ENCODE measurements around the gene RASSF5.

DNA sequence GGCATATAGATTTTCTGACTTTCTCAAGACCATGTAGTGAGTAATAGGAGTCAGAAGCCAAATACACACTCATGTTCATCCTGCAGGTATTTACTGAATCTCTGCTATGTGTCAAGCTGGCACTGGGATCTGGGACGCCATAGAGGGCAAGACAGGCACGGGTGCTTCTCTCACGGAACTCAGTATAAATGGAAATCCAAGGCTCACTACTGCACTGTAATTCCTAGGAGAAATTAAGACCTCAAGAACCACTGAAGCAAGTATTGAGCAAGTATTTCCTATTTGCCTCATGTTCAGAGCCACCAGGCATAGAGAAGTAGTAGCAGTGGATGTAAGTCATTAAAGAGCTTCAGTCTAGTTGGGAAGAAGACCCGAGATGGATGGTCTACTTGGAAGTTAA, 66.0 kb downstream of the RASSF5 start:
- TF ChIP-seq, protein P1, sequence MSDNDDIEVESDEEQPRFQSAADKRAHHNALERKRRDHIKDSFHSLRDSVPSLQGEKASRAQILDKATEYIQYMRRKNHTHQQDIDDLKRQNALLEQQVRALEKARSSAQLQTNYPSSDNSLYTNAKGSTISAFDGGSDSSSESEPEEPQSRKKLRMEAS (CRISPR knock-in tag; IDR thresholded peaks at IDR 0.05), result no peak
- TF ChIP-seq, protein P2, sequence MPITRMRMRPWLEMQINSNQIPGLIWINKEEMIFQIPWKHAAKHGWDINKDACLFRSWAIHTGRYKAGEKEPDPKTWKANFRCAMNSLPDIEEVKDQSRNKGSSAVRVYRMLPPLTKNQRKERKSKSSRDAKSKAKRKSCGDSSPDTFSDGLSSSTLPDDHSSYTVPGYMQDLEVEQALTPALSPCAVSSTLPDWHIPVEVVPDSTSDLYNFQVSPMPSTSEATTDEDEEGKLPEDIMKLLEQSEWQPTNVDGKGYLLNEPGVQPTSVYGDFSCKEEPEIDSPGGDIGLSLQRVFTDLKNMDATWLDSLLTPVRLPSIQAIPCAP (CRISPR knock-in tag; IDR thresholded peaks at IDR 0.05), result no peak
- TF ChIP-seq, protein P3, sequence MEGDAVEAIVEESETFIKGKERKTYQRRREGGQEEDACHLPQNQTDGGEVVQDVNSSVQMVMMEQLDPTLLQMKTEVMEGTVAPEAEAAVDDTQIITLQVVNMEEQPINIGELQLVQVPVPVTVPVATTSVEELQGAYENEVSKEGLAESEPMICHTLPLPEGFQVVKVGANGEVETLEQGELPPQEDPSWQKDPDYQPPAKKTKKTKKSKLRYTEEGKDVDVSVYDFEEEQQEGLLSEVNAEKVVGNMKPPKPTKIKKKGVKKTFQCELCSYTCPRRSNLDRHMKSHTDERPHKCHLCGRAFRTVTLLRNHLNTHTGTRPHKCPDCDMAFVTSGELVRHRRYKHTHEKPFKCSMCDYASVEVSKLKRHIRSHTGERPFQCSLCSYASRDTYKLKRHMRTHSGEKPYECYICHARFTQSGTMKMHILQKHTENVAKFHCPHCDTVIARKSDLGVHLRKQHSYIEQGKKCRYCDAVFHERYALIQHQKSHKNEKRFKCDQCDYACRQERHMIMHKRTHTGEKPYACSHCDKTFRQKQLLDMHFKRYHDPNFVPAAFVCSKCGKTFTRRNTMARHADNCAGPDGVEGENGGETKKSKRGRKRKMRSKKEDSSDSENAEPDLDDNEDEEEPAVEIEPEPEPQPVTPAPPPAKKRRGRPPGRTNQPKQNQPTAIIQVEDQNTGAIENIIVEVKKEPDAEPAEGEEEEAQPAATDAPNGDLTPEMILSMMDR (IDR thresholded peaks at IDR 0.05), result no peak
- TF ChIP-seq CREM (CRISPR knock-in tag; IDR thresholded peaks at IDR 0.05) (no peak), ZNF138 (CRISPR knock-in tag; conservative IDR thresholded peaks at IDR 0.05) (no peak)

Data from WTC11 (cell line).